Parathyroid adenoma (tissue), 2 donors: Measurements from ENCODE around the gene KMT2C.
"Not testable (repeated sequence)": the region's sequence is repeated elsewhere in the genome, so short reads cannot be mapped to it uniquely, and the experiment has no call there.

Source experiments
- H2AFZ ChIP-seq: fragments of 300-600 bp; sonication (generic); one replicate; pipeline ENCODE4 v1.7.0; 2017; ENCODE audit warnings: antibody characterized with exemption, mild to moderate bottlenecking
- H3K27ac ChIP-seq: fragments of 300-600 bp; sonication (generic); one replicate; pipeline ENCODE4 v1.7.0; 2017
- H3K27me3 ChIP-seq: fragments of 300-600 bp; sonication (generic); one replicate; pipeline ENCODE4 v1.7.0; 2017; ENCODE audit warnings: low read length; ENCODE audit not compliant: control insufficient read depth, insufficient read depth
- H3K36me3 ChIP-seq: fragments of 300-600 bp; sonication (generic); one replicate; pipeline ENCODE4 v1.7.0; 2017; ENCODE audit warnings: low read length; ENCODE audit not compliant: control insufficient read depth, insufficient read depth
- H3K4me1 ChIP-seq: fragments of 300-600 bp; sonication (generic); one replicate; pipeline ENCODE4 v1.7.0; 2017; ENCODE audit warnings: control low read depth
- H3K4me2 ChIP-seq: fragments of 300-600 bp; sonication (generic); one replicate; pipeline ENCODE4 v1.7.0; 2017; ENCODE audit warnings: low read length
- H3K4me3 ChIP-seq: fragments of 300-600 bp; sonication (generic); one replicate; pipeline ENCODE4 v1.7.0; 2017; ENCODE audit warnings: low read depth, low read length
- H3K79me2 ChIP-seq: fragments of 300-600 bp; sonication (generic); one replicate; pipeline ENCODE4 v1.7.0; 2017; ENCODE audit warnings: control low read depth
- H3K9ac ChIP-seq: fragments of 300-600 bp; sonication (generic); one replicate; pipeline ENCODE4 v1.7.0; 2017; ENCODE audit warnings: mild to moderate bottlenecking
- H3K9me3 ChIP-seq: fragments of 300-600 bp; sonication (generic); one replicate; pipeline ENCODE4 v1.7.0; 2017; ENCODE audit warnings: low read length; ENCODE audit not compliant: control insufficient read depth
- TF ChIP-seq, protein P1 (sequence below): fragments of 300-600 bp; sonication (generic); IDR thresholded peaks from one replicate; pipeline ENCODE4 v1.7.0; 2017; ENCODE audit warnings: antibody characterized with exemption, mild to moderate bottlenecking
- donor health status: primary hyperparathyroidism.

Gene KMT2C

DNA sequence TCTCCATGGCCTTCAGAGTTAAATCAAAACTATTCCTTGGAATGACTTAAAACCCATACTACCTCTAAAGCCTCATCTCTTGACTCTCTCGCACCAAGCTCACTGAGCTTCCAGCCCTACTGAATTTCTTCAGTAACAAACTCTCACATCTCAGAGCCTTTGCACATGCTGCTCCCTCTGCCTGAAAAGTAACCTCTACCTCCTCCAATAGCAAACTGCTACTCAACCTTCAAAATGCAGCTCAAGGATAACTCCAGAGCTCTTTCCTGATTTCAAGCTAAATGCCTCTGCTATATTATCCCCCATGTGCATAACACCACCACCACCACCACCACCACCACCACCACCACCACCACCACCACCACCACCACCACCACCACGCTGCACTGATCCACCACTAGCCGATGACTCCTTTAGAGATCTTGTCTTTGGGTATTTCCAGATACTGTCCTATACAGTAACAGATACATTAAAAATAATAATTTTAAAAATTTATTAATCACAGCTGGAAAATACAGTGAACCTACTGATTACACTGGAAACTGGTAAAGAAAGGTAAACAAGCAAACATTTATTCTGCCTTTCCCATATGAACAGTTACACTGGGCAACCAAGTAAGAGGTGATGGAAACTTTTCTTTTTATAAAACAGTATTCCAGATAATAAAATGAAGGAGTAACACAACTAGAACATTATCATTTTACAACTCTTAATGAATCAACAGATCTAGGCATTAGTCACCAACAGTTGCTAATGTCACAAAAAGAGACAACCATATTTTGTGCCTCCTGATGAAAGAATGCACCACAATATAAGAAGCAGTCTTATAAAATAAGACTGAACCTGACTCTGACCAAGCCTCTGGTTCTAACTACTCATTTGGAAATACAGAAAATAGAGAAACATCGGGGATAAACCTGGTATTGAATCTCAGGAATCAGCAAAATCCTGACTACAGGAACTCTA is 51.3 kb downstream of the KMT2C start:
- H3K27ac ChIP-seq, H3K4me3 ChIP-seq, H2AFZ ChIP-seq, H3K4me2 ChIP-seq, H3K36me3 ChIP-seq, H3K9ac ChIP-seq, H3K27me3 ChIP-seq, H3K9me3 ChIP-seq, H3K4me1 ChIP-seq: not testable (repeated sequence)
- peaks cover 27% of the 10 kb centered on the region for H3K79me2 ChIP-seq

DNA sequence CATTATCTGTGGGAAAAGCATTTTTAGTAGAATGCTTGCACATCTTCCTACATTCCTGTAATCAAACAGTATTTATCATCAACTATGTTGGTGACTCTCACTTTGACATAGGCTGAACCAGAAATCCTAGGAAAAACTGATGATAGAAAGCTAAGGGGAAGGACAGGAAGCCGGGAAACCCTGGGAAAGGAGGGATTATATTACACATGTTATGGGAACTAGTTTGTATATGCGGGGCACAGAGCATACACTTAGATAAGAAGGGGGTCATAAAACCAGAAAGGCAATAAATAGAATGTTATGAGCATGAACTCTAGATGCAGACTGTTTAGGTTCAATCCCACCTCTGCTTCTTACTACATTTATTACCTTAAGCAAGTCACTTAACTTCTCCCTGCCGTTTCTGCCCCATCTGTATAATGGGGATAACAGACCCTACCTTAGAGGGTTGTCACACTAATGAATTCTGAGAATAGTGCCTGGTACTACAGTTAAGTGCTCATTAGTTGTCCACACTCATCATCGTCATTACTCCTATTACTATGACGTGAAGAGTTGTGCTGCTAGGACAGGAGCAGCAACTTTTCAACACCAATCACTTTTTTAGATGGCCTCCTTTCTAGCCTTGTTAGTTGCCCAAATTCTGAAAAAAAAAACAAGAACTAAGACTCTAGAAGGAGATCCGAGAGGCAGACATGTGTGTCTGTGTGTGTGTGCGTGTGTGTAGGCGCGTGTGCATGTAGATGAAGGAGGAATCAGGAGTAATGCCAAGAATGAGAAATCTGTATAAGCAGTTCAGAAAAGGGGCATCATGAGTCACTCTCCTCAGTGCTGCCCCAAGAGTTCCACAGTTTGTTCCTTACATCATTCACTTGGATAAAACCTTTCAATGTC is 52.2 kb downstream of the KMT2C start:
- H2AFZ ChIP-seq: no peak overlapping the region
- no peak overlapping the region for H3K4me3 ChIP-seq
- H3K27ac ChIP-seq: no peak overlapping the region
- TF ChIP-seq, protein P1, sequence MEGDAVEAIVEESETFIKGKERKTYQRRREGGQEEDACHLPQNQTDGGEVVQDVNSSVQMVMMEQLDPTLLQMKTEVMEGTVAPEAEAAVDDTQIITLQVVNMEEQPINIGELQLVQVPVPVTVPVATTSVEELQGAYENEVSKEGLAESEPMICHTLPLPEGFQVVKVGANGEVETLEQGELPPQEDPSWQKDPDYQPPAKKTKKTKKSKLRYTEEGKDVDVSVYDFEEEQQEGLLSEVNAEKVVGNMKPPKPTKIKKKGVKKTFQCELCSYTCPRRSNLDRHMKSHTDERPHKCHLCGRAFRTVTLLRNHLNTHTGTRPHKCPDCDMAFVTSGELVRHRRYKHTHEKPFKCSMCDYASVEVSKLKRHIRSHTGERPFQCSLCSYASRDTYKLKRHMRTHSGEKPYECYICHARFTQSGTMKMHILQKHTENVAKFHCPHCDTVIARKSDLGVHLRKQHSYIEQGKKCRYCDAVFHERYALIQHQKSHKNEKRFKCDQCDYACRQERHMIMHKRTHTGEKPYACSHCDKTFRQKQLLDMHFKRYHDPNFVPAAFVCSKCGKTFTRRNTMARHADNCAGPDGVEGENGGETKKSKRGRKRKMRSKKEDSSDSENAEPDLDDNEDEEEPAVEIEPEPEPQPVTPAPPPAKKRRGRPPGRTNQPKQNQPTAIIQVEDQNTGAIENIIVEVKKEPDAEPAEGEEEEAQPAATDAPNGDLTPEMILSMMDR: no peak
- H3K9me3 ChIP-seq: no peaks in the 10 kb centered on the region
- H3K4me2 ChIP-seq: no peak overlapping the region
- no peaks in the 10 kb centered on the region for H3K36me3 ChIP-seq
- no peak overlapping the region for H3K9ac ChIP-seq
- H3K27me3 ChIP-seq: no peaks in the 10 kb centered on the region
- peaks cover 5% of the 10 kb centered on the region for H3K4me1 ChIP-seq
- H3K79me2 ChIP-seq: peaks cover 24% of the 10 kb centered on the region

DNA sequence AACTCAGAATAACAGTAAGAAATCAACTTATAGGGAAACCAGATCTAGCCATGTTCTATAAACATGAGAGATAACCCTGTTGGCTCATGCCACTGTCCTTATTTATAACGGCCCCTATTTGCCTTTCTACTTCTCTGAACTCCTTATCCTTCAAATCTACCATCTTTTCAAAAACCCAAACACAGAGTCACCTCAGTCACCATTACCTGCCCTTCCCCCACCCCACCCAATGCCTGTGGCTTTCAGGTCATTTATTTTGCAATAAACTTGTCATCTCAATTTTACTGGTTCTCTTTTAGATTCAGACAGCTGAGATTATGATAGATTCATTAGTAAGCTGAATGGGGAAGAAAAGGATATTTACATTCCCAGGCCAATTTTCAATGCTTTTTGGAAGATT is 53.6 kb downstream of the KMT2C start:
- TF ChIP-seq, protein P1: no peak
- peaks cover 5% of the 10 kb centered on the region for H3K4me1 ChIP-seq

DNA sequence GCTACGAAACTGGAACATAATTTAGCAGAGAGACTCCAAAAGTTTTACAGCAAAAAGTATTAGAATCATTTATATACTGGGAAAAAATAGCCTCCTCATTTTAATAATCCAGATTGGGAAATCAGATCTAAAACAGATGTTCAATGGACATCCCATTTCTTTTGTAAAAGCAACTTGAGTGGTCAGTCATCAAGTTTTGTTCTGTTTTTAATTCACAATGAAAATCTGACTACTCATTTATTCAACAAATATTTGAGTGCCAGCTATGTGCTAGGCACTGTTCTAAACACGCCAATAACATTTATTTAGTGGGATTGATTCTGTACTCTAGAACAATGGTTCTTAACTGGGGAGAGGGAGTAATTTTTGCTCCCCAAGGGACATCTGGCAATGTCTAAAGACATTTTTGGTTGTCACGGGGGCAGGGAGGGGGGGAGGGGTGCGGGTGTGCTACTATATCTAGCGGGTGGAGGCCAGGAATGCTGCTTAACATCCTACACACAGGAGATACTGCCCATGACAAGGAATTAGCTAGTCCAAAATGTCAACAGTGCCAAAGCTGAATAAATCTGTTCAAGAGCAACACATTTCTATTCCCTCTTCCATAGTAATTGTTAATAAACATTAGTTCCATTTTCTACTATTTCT is 54.7 kb downstream of the KMT2C start:
- H3K9ac ChIP-seq, H2AFZ ChIP-seq, H3K4me2 ChIP-seq, H3K36me3 ChIP-seq, H3K27me3 ChIP-seq, H3K4me3 ChIP-seq, H3K27ac ChIP-seq, H3K4me1 ChIP-seq, H3K9me3 ChIP-seq: not testable (repeated sequence)
- peaks cover 28% of the 10 kb centered on the region for H3K79me2 ChIP-seq

More for the DNA sequence above, 53.6 kb downstream of the KMT2C start:
- no peak overlapping the region for H3K4me3 ChIP-seq
- H3K4me2 ChIP-seq: no peak overlapping the region
- H3K9ac ChIP-seq: no peak overlapping the region
- peaks cover 21% of the 10 kb centered on the region for H3K79me2 ChIP-seq
- H3K36me3 ChIP-seq: no peaks in the 10 kb centered on the region
- no peaks in the 10 kb centered on the region for H3K9me3 ChIP-seq
- H3K27ac ChIP-seq: no peak overlapping the region
- no peaks in the 10 kb centered on the region for H3K27me3 ChIP-seq
- no peak overlapping the region for H2AFZ ChIP-seq

DNA sequence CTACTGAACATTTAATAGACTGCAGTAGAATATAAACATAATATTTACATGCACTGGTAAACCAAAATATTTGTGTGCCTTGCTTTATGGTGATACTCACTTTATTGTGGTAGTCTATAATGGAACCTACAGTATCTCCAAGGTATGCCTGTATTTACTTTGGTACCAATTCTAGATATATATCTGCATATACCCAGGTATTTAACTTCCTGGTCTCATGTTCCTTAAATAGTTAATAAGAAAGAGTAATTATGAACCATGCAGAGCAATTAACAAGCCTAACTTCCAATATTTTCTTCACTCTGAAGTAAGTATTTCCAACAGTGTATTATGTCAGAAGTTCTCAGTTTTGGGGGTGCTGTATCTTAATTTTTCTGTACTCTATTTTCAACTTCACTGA is 57.3 kb downstream of the KMT2C start:
- not testable (repeated sequence) for H3K27me3 ChIP-seq, H3K4me3 ChIP-seq, H3K27ac ChIP-seq, H2AFZ ChIP-seq, H3K9me3 ChIP-seq, H3K9ac ChIP-seq, H3K36me3 ChIP-seq, H3K4me1 ChIP-seq, H3K4me2 ChIP-seq
- H3K79me2 ChIP-seq: peaks cover 41% of the 10 kb centered on the region

DNA sequence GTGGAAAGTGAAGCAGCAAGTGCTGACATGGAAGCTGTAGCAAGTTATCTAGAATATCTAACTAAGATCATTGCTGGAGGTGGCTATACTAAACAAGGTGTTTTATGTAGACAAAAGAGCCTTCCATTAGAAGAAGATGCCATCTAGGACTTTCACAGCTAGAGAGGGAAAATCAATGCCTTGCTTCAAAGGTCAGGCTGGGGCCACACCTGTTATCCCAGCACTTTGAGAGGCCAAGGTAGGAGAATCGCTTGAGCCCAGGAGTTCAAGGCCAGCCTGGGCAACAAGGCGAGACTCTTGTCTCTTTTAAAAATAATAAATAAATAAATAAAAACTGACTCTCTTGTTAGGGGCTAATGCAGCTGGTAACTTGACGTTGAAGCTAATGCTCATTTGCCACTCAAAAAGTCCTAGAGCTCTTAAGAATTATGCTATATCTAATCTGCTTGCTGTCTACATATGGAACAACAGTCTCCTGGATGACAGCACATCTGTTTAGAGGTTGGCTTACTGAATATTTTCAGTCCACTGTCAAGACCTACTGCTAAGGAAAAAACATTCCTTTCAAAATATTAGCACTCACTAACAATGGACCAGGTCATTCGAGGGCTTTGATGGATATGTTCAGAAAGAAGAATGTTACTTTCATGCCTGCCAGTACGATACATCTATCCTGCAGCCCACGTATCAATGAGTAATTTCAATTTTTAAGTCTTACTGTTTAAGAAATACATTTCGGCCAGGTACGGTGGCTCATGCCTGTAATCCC is 58.9 kb downstream of the KMT2C start:
- H3K27me3 ChIP-seq, H3K4me1 ChIP-seq, H3K9me3 ChIP-seq, H2AFZ ChIP-seq, H3K27ac ChIP-seq, H3K36me3 ChIP-seq, H3K4me2 ChIP-seq, H3K4me3 ChIP-seq, H3K9ac ChIP-seq: not testable (repeated sequence)
- H3K79me2 ChIP-seq: peaks cover 52% of the 10 kb centered on the region
